BJ (cell line): ENCODE measurements around the gene RIPOR1. TPM values are rescaled to one million over a fixed set of nuclear protein-coding genes. Genes with fewer than 3 reads are reported as not detected.

Source experiments
- CTCF ChIA-PET: fragments of 350-600 bp; formaldehyde crosslinking; extraction: SDS; loops from one replicate; lab custom pipeline; 2021; ENCODE audit warnings: antibody characterized with exemption, inconsistent platforms; lab: Yijun Ruan, JAX
- POLR2A ChIA-PET: fragments of 300-600 bp; sonication (Branson Sonifier 250); formaldehyde crosslinking; extraction: SDS; loops from one replicate; lab custom pipeline; 2021; ENCODE audit warnings: antibody characterized with exemption; lab: Charles Lee
- DNase-seq: peaks from one replicate; pipeline ENCODE4 v3.0.0-alpha.2; 2011; ENCODE audit warnings: low read depth
- H3K27me3 ChIP-seq: 2 replicates; pipeline ENCODE4 v1.6.0; 2011; ENCODE audit warnings: low read length; ENCODE audit not compliant: control insufficient read depth, insufficient read depth
- H3K36me3 ChIP-seq: 2 replicates; pipeline ENCODE4 v1.5.1; 2011; ENCODE audit warnings: low read length; ENCODE audit not compliant: control insufficient read depth, insufficient read depth
- H3K4me3 ChIP-seq: 2 replicates; pipeline ENCODE4 v1.5.1; 2011; ENCODE audit warnings: low read depth, mild to moderate bottlenecking, control low read depth, low read length
- polyA plus RNA-seq: library from polyadenylated mRNA; depleted of rRNA; stranded (reverse); fragments of >200 nt; gene quantifications from 2 replicates; pipeline ENCODE4 v1.2.3, GENCODE V29; 2011
- TF ChIP-seq, protein P1 (sequence below): IDR thresholded peaks from 2 replicates; pipeline ENCODE4 v1.5.1; 2011; ENCODE audit warnings: low read depth, mild to moderate bottlenecking, control low read depth, inconsistent platforms, low read length, moderate library complexity; ENCODE audit not compliant: insufficient read depth

RIPOR1 gene
- polyA plus RNA-seq, 1 experiment: 12.7 TPM

- TF ChIP-seq, protein P1, sequence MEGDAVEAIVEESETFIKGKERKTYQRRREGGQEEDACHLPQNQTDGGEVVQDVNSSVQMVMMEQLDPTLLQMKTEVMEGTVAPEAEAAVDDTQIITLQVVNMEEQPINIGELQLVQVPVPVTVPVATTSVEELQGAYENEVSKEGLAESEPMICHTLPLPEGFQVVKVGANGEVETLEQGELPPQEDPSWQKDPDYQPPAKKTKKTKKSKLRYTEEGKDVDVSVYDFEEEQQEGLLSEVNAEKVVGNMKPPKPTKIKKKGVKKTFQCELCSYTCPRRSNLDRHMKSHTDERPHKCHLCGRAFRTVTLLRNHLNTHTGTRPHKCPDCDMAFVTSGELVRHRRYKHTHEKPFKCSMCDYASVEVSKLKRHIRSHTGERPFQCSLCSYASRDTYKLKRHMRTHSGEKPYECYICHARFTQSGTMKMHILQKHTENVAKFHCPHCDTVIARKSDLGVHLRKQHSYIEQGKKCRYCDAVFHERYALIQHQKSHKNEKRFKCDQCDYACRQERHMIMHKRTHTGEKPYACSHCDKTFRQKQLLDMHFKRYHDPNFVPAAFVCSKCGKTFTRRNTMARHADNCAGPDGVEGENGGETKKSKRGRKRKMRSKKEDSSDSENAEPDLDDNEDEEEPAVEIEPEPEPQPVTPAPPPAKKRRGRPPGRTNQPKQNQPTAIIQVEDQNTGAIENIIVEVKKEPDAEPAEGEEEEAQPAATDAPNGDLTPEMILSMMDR: no peak
- CTCF ChIA-PET: interaction anchor here (0.5 to 5.2 kb wide), 7 partner anchors 26 to 546 kb away, joined by 3 to 208 read pairs (median 26); partner anchors contain the start of genes AGRP, ATP6V0D1, C16orf86 and CARMIL2
- no peak for DNase-seq
- Histone ChIP-seq H3K27me3 (no peaks in the 10 kb centered on the region), H3K36me3 (no peaks in the 10 kb centered on the region), H3K4me3 (no peak overlapping the region)
- POLR2A ChIA-PET: no interaction called here
These were observed 9.4 kb upstream of the RIPOR1 start for GRCh38 chr16:67519242-67519641.

- DNase-seq: peak; percentile 59
- POLR2A ChIA-PET: interaction anchor here (1.0 kb wide), 2 partner anchors 9 to 146 kb away, joined by 3 to 6 read pairs; partner anchors contain the start of gene C16orf86
These were observed 7.4 kb upstream of the RIPOR1 start for GRCh38 chr16:67521095-67521804.

GRCh38 chr16:67525176-67525860 lies 3.3 kb upstream of the RIPOR1 start:
- DNase-seq: no peak
- TF ChIP-seq, protein P1: peak; percentile 31; the same call in 1 of the 2 replicates
- H3K4me3 ChIP-seq: no peak overlapping the region
- ChIA-PET CTCF (interaction anchor here (0.9 to 2.7 kb wide), 7 partner anchors 10 to 147 kb away, joined by 3 to 13 read pairs (median 7); partner anchors contain the start of genes CARMIL2 and CTCF), POLR2A (no interaction called here)
- no peaks in the 10 kb centered on the region for H3K27me3 ChIP-seq
- H3K36me3 ChIP-seq: no peaks in the 10 kb centered on the region

More at GRCh38 chr16:67521095-67521804, 7.4 kb upstream of the RIPOR1 start:
- CTCF ChIA-PET: interaction anchor here (0.6 to 5.2 kb wide), 83 partner anchors 8 to 649 kb away, joined by 3 to 208 read pairs (median 5); partner anchors contain the start of genes ACD, AGRP, ATP6V0D1 and C16orf86
- Histone ChIP-seq H3K4me3 (peak overlapping the region; percentile 45), H3K27me3 (no peaks in the 10 kb centered on the region), H3K36me3 (no peaks in the 10 kb centered on the region)
- TF ChIP-seq, protein P1: peak; percentile 98

- Histone ChIP-seq H3K27me3 (no peaks in the 10 kb centered on the region), H3K36me3 (no peaks in the 10 kb centered on the region), H3K4me3 (no peak overlapping the region)
- ChIA-PET CTCF (interaction anchor here (0.9 to 2.7 kb wide), 7 partner anchors 11 to 146 kb away, joined by 3 to 13 read pairs (median 7); partner anchors contain the start of genes CARMIL2 and CTCF), POLR2A (no interaction called here)
- TF ChIP-seq, protein P1: no peak
- no peak for DNase-seq
These were observed 2.4 kb upstream of the RIPOR1 start for GRCh38 chr16:67526149-67526791.
